Measurements from ENCODE around the gene RPL37A.

RPL37A gene

DNA sequence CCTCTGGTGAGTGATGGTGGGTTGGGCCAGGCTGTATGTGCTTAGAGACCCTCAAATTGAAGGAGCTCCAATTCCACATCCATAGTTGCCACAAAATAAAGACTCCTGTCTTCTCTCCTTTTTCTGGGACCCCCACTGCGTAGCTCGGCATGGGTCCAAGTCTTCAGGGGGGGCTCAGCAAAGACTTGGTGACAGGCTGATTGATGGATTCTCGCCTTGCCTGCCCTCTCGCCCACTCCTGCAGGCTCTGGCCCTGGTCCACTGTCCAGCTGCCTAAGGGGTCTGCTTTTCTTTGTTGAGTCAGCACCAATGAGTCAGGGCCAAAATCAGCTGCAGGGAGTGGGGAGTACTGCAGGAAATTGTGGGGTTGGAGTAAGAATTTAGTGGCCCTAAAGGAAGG lies 21.5 kb downstream of the RPL37A start:
- H3K27ac ChIP-seq (replicated peaks): no peak overlapping the region
- TF ChIP-seq, protein P1, sequence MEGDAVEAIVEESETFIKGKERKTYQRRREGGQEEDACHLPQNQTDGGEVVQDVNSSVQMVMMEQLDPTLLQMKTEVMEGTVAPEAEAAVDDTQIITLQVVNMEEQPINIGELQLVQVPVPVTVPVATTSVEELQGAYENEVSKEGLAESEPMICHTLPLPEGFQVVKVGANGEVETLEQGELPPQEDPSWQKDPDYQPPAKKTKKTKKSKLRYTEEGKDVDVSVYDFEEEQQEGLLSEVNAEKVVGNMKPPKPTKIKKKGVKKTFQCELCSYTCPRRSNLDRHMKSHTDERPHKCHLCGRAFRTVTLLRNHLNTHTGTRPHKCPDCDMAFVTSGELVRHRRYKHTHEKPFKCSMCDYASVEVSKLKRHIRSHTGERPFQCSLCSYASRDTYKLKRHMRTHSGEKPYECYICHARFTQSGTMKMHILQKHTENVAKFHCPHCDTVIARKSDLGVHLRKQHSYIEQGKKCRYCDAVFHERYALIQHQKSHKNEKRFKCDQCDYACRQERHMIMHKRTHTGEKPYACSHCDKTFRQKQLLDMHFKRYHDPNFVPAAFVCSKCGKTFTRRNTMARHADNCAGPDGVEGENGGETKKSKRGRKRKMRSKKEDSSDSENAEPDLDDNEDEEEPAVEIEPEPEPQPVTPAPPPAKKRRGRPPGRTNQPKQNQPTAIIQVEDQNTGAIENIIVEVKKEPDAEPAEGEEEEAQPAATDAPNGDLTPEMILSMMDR (IDR thresholded peaks at IDR 0.05; ENCODE audit: insufficient read depth, low read length): no peak
- no peak for TF ChIP-seq GABPA (IDR thresholded peaks at IDR 0.05; ENCODE audit: low read depth)
- TF ChIP-seq, protein P2, sequence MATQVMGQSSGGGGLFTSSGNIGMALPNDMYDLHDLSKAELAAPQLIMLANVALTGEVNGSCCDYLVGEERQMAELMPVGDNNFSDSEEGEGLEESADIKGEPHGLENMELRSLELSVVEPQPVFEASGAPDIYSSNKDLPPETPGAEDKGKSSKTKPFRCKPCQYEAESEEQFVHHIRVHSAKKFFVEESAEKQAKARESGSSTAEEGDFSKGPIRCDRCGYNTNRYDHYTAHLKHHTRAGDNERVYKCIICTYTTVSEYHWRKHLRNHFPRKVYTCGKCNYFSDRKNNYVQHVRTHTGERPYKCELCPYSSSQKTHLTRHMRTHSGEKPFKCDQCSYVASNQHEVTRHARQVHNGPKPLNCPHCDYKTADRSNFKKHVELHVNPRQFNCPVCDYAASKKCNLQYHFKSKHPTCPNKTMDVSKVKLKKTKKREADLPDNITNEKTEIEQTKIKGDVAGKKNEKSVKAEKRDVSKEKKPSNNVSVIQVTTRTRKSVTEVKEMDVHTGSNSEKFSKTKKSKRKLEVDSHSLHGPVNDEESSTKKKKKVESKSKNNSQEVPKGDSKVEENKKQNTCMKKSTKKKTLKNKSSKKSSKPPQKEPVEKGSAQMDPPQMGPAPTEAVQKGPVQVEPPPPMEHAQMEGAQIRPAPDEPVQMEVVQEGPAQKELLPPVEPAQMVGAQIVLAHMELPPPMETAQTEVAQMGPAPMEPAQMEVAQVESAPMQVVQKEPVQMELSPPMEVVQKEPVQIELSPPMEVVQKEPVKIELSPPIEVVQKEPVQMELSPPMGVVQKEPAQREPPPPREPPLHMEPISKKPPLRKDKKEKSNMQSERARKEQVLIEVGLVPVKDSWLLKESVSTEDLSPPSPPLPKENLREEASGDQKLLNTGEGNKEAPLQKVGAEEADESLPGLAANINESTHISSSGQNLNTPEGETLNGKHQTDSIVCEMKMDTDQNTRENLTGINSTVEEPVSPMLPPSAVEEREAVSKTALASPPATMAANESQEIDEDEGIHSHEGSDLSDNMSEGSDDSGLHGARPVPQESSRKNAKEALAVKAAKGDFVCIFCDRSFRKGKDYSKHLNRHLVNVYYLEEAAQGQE (IDR thresholded peaks at IDR 0.05; ENCODE audit: insufficient replicate concordance, low read depth): no peak
- TF ChIP-seq POLR2AphosphoS5 (IDR thresholded peaks at IDR 0.05; ENCODE audit: low read depth): no peak
- TF ChIP-seq SPI1 (IDR thresholded peaks at IDR 0.05; ENCODE audit: borderline replicate concordance, low read depth): no peak

DNA sequence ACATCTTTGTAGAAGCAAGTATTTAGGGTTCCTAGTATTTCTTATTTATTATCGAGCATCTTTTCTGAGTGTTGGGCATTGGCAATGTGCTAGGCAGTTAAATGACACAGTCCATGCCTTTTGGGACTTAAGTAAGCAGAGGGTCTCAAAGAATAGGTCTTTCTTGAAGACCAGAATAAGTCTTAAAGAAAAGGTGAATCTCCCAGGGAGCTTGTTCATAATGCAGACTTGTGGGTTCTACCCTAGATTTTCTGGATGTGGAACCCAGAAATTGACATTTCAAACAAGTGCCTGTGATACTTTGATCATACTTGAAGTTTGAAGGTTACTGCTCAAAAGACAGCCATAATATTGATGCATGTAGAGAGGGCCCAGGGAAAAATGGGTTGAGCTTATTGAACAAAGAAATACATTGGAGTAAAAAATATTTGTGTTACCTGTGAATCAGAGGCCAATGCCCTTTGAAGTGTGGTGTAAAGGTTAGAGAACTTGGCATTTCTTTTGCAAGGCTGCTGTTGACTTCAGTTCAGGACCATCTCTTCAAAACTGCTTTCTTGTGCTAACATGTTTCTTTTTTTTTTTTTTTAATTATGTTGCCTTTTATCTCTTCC lies 24.4 kb downstream of the RPL37A start:
- H3K27ac ChIP-seq (replicated peaks): no peak overlapping the region
- H3K27me3 ChIP-seq (ENCODE audit: insufficient read depth, poor library complexity, severe bottlenecking): no peaks in the 10 kb centered on the region
- DNase-seq (ENCODE audit: low read depth in 1 of 2, low spot score in 1 of 2): no peak
- TF ChIP-seq, protein P2 (IDR thresholded peaks at IDR 0.05; ENCODE audit: insufficient replicate concordance, low read depth): no peak
- TF ChIP-seq POLR2AphosphoS5 (IDR thresholded peaks at IDR 0.05; ENCODE audit: low read depth) (no peak), GABPA (IDR thresholded peaks at IDR 0.05; ENCODE audit: low read depth) (no peak), SPI1 (IDR thresholded peaks at IDR 0.05; ENCODE audit: borderline replicate concordance, low read depth) (no peak)
- TF ChIP-seq, protein P1 (IDR thresholded peaks at IDR 0.05; ENCODE audit: insufficient read depth, low read length): no peak
- no peak overlapping the region for H3K4me3 ChIP-seq (replicated peaks; ENCODE audit: insufficient read depth, low read length)

More for the DNA sequence above, 21.5 kb downstream of the RPL37A start:
- Histone ChIP-seq H3K27me3 (ENCODE audit: insufficient read depth, poor library complexity, severe bottlenecking) (no peaks in the 10 kb centered on the region), H3K4me3 (replicated peaks; ENCODE audit: insufficient read depth, low read length) (no peak overlapping the region)
- no peak for DNase-seq (ENCODE audit: low read depth in 1 of 2, low spot score in 1 of 2)

DNA sequence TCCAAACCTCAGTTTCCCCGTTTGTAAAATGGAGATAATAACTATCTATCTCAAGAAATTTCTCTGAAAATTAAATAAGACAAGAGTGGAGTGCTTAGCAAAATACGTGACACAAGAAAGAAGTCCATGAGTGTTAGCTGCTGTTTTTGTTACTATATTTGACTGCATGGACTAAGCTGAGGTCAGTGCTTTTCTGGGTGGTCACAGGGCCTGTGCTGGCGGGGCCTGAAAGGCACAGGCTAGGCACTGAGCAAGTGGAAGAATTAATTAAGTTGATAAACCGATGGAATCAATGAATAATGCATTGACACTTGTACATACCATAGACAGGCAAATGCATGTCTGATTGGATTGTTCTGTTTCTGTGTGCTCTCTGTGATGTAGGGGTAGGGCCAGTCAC lies 27.3 kb downstream of the RPL37A start:
- Histone ChIP-seq H3K27ac (replicated peaks) (no peak overlapping the region), H3K27me3 (ENCODE audit: insufficient read depth, poor library complexity, severe bottlenecking) (no peaks in the 10 kb centered on the region), H3K4me3 (replicated peaks; ENCODE audit: insufficient read depth, low read length) (no peak overlapping the region)
- TF ChIP-seq GABPA (IDR thresholded peaks at IDR 0.05; ENCODE audit: low read depth): no peak
- TF ChIP-seq, protein P1 (IDR thresholded peaks at IDR 0.05; ENCODE audit: insufficient read depth, low read length): no peak
- no peak for TF ChIP-seq SPI1 (IDR thresholded peaks at IDR 0.05; ENCODE audit: borderline replicate concordance, low read depth)
- no peak for TF ChIP-seq POLR2AphosphoS5 (IDR thresholded peaks at IDR 0.05; ENCODE audit: low read depth)
- TF ChIP-seq, protein P2 (IDR thresholded peaks at IDR 0.05; ENCODE audit: insufficient replicate concordance, low read depth): no peak
- DNase-seq (ENCODE audit: low read depth in 1 of 2, low spot score in 1 of 2): no peak
